Measurements from ENCODE around the gene DIS3L2.
"Not testable (repeated sequence)": the region's sequence is repeated elsewhere in the genome, so short reads cannot be mapped to it uniquely, and the experiment has no call there.

The DIS3L2 gene

GRCh38 chr2:232370007-232370406, 408.5 kb downstream of the DIS3L2 start:
- not testable (repeated sequence) for H3K9me3 ChIP-seq (replicated peaks in 1 of 2; ENCODE audit: control insufficient read depth in 2 of 2, insufficient read depth in 1 of 2, low read depth in 1 of 2, low read length in 2 of 2); H2BK15ac ChIP-seq (ENCODE audit: low read length); H3K9ac ChIP-seq (ENCODE audit: low read depth, low read length, poor library complexity); H2BK120ac ChIP-seq (ENCODE audit: low read depth, low read length); H3K4me3 ChIP-seq (ENCODE audit: low read length in 2 of 2); H4K91ac ChIP-seq (ENCODE audit: low read depth, low read length, poor library complexity); H3K4ac ChIP-seq (ENCODE audit: low read length); H4K8ac ChIP-seq (ENCODE audit: low read depth, low read length); H3K27ac ChIP-seq (replicated peaks; ENCODE audit: low read length); H3K79me1 ChIP-seq (ENCODE audit: low read depth, low read length); H3K14ac ChIP-seq (ENCODE audit: low read length); H3K23ac ChIP-seq (ENCODE audit: low read depth, low read length, poor library complexity); H2BK12ac ChIP-seq (ENCODE audit: low read length); H3K4me1 ChIP-seq (ENCODE audit: control insufficient read depth in 2 of 2, insufficient read depth in 1 of 2, low read depth in 1 of 2, low read length in 2 of 2); H2BK5ac ChIP-seq (ENCODE audit: low read length); H2AK5ac ChIP-seq (ENCODE audit: low read depth, low read length); DNase-seq (ENCODE audit: low spot score); H3K36me3 ChIP-seq (replicated peaks in 1 of 2; ENCODE audit: control insufficient read depth in 2 of 2, insufficient read depth in 2 of 2, low read length in 2 of 2); H3K4me2 ChIP-seq (ENCODE audit: insufficient read depth, low read length, poor library complexity, severe bottlenecking)
- H3K27me3 ChIP-seq (ENCODE audit: control insufficient read depth in 3 of 3, insufficient read depth in 3 of 3, low read depth in 1 of 3, low read length in 3 of 3), result peaks cover 0 to 16% (median 0%) of the 10 kb centered on the region in 3 experiments
- H3K18ac ChIP-seq (ENCODE audit: low read length), result peak overlapping the region; percentile 76
- peak overlapping the region; percentile 78 for H2AFZ ChIP-seq (ENCODE audit: low read length)
- WGBS, 2 donors (ENCODE audit: extremely low coverage in 2 of 2, insufficient read length in 2 of 2, insufficient replicate concordance in 1 of 2), result no CpG with 5 or more reads among the region's 12 CpGs

- Histone ChIP-seq H3K27ac (replicated peaks; ENCODE audit: low read length) (no peak overlapping the region), H2BK5ac (ENCODE audit: low read length) (no peak overlapping the region), H3K18ac (ENCODE audit: low read length) (no peak overlapping the region), H2AFZ (ENCODE audit: low read length) (no peak overlapping the region), H3K9me3 (replicated peaks in 1 of 2; ENCODE audit: control insufficient read depth in 2 of 2, insufficient read depth in 1 of 2, low read depth in 1 of 2, low read length in 2 of 2) (no peaks in the 10 kb centered on the region), H3K36me3 (replicated peaks in 1 of 2; ENCODE audit: control insufficient read depth in 2 of 2, insufficient read depth in 2 of 2, low read length in 2 of 2) (no peaks in the 10 kb centered on the region), H4K8ac (ENCODE audit: low read depth, low read length) (no peak overlapping the region), H2BK120ac (ENCODE audit: low read depth, low read length) (no peak overlapping the region), H2AK5ac (ENCODE audit: low read depth, low read length) (no peak overlapping the region), H2BK15ac (ENCODE audit: low read length) (no peak overlapping the region), H3K4me1 (ENCODE audit: control insufficient read depth in 2 of 2, insufficient read depth in 1 of 2, low read depth in 1 of 2, low read length in 2 of 2) (peaks cover 1 to 2% of the 10 kb centered on the region in 2 donors), H4K91ac (ENCODE audit: low read depth, low read length, poor library complexity) (no peak overlapping the region), H3K14ac (ENCODE audit: low read length) (no peak overlapping the region), H2BK12ac (ENCODE audit: low read length) (no peak overlapping the region), H3K23ac (ENCODE audit: low read depth, low read length, poor library complexity) (no peak overlapping the region), H3K4me3 (ENCODE audit: low read length in 2 of 2) (no peak overlapping the region), H3K4ac (ENCODE audit: low read length) (no peak overlapping the region), H3K9ac (ENCODE audit: low read depth, low read length, poor library complexity) (no peak overlapping the region), H3K4me2 (ENCODE audit: insufficient read depth, low read length, poor library complexity, severe bottlenecking) (no peak overlapping the region), H3K27me3 (ENCODE audit: control insufficient read depth in 3 of 3, insufficient read depth in 3 of 3, low read depth in 1 of 3, low read length in 3 of 3) (peaks cover 0 to 24% (median 0%) of the 10 kb centered on the region in 3 experiments), H3K79me1 (ENCODE audit: low read depth, low read length) (no peaks in the 10 kb centered on the region)
- no CpG with 5 or more reads among the region's 18 CpGs for WGBS, 2 donors (ENCODE audit: extremely low coverage in 2 of 2, insufficient read length in 2 of 2, insufficient replicate concordance in 1 of 2)
- no peak for DNase-seq (ENCODE audit: low spot score)
These were observed 411.0 kb downstream of the DIS3L2 start for GRCh38 chr2:232372231-232373208.

GRCh38 chr2:232374356-232374755, 412.8 kb downstream of the DIS3L2 start:
- Histone ChIP-seq H3K4me3 (ENCODE audit: low read length in 2 of 2) (no peak overlapping the region), H3K4me1 (ENCODE audit: control insufficient read depth in 2 of 2, insufficient read depth in 1 of 2, low read depth in 1 of 2, low read length in 2 of 2) (peaks cover under 1 to 2% of the 10 kb centered on the region in 2 donors), H3K4me2 (ENCODE audit: insufficient read depth, low read length, poor library complexity, severe bottlenecking) (no peak overlapping the region), H3K9me3 (replicated peaks in 1 of 2; ENCODE audit: control insufficient read depth in 2 of 2, insufficient read depth in 1 of 2, low read depth in 1 of 2, low read length in 2 of 2) (no peaks in the 10 kb centered on the region), H3K79me1 (ENCODE audit: low read depth, low read length) (no peaks in the 10 kb centered on the region), H3K27me3 (ENCODE audit: control insufficient read depth in 3 of 3, insufficient read depth in 3 of 3, low read depth in 1 of 3, low read length in 3 of 3) (peaks cover 0 to 20% (median 0%) of the 10 kb centered on the region in 3 experiments), H3K18ac (ENCODE audit: low read length) (no peak overlapping the region), H3K36me3 (replicated peaks in 1 of 2; ENCODE audit: control insufficient read depth in 2 of 2, insufficient read depth in 2 of 2, low read length in 2 of 2) (no peaks in the 10 kb centered on the region), H2BK12ac (ENCODE audit: low read length) (no peak overlapping the region), H3K9ac (ENCODE audit: low read depth, low read length, poor library complexity) (no peak overlapping the region), H3K23ac (ENCODE audit: low read depth, low read length, poor library complexity) (no peak overlapping the region), H2BK120ac (ENCODE audit: low read depth, low read length) (no peak overlapping the region), H4K91ac (ENCODE audit: low read depth, low read length, poor library complexity) (no peak overlapping the region), H3K27ac (replicated peaks; ENCODE audit: low read length) (no peak overlapping the region), H3K4ac (ENCODE audit: low read length) (no peak overlapping the region), H2BK5ac (ENCODE audit: low read length) (no peak overlapping the region), H4K8ac (ENCODE audit: low read depth, low read length) (no peak overlapping the region), H3K14ac (ENCODE audit: low read length) (no peak overlapping the region), H2AK5ac (ENCODE audit: low read depth, low read length) (no peak overlapping the region), H2BK15ac (ENCODE audit: low read length) (no peak overlapping the region), H2AFZ (ENCODE audit: low read length) (no peak overlapping the region)
- no peak for DNase-seq (ENCODE audit: low spot score)
- no CpG with 5 or more reads among the region's 1 CpG for WGBS, 2 donors (ENCODE audit: extremely low coverage in 2 of 2, insufficient read length in 2 of 2, insufficient replicate concordance in 1 of 2)

- Histone ChIP-seq H2BK5ac (ENCODE audit: low read length) (no peak overlapping the region), H3K4me2 (ENCODE audit: insufficient read depth, low read length, poor library complexity, severe bottlenecking) (no peak overlapping the region), H3K9ac (ENCODE audit: low read depth, low read length, poor library complexity) (no peak overlapping the region), H3K27me3 (ENCODE audit: control insufficient read depth in 3 of 3, insufficient read depth in 3 of 3, low read depth in 1 of 3, low read length in 3 of 3) (peaks cover 0 to 15% (median 0%) of the 10 kb centered on the region in 3 experiments), H2AK5ac (ENCODE audit: low read depth, low read length) (no peak overlapping the region), H4K8ac (ENCODE audit: low read depth, low read length) (no peak overlapping the region), H2BK15ac (ENCODE audit: low read length) (no peak overlapping the region), H3K36me3 (replicated peaks in 1 of 2; ENCODE audit: control insufficient read depth in 2 of 2, insufficient read depth in 2 of 2, low read length in 2 of 2) (no peaks in the 10 kb centered on the region), H2BK120ac (ENCODE audit: low read depth, low read length) (no peak overlapping the region), H3K4ac (ENCODE audit: low read length) (no peak overlapping the region), H2AFZ (ENCODE audit: low read length) (no peak overlapping the region), H3K18ac (ENCODE audit: low read length) (no peak overlapping the region), H3K4me3 (ENCODE audit: low read length in 2 of 2) (no peak overlapping the region), H4K91ac (ENCODE audit: low read depth, low read length, poor library complexity) (no peak overlapping the region), H3K14ac (ENCODE audit: low read length) (no peak overlapping the region), H3K79me1 (ENCODE audit: low read depth, low read length) (no peaks in the 10 kb centered on the region), H2BK12ac (ENCODE audit: low read length) (no peak overlapping the region), H3K23ac (ENCODE audit: low read depth, low read length, poor library complexity) (no peak overlapping the region), H3K9me3 (replicated peaks in 1 of 2; ENCODE audit: control insufficient read depth in 2 of 2, insufficient read depth in 1 of 2, low read depth in 1 of 2, low read length in 2 of 2) (no peaks in the 10 kb centered on the region), H3K27ac (replicated peaks; ENCODE audit: low read length) (no peak overlapping the region), H3K4me1 (ENCODE audit: control insufficient read depth in 2 of 2, insufficient read depth in 1 of 2, low read depth in 1 of 2, low read length in 2 of 2) (no peaks in the 10 kb centered on the region)
- no peak for DNase-seq (ENCODE audit: low spot score)
- no CpG with 5 or more reads among the region's 12 CpGs for WGBS, 2 donors (ENCODE audit: extremely low coverage in 2 of 2, insufficient read length in 2 of 2, insufficient replicate concordance in 1 of 2)
These were observed 413.7 kb downstream of the DIS3L2 start for GRCh38 chr2:232375164-232375563.
